GM21737 (cell line): ENCODE data around the gene PPFIBP2.

Source experiments
- ATAC-seq: cut with Tn5 transposase; IDR thresholded peaks from one replicate; pipeline ENCODE4 v1.9.1; 2021; ENCODE audit warnings: mild to moderate bottlenecking, moderate library complexity; ENCODE audit not compliant: unreplicated experiment

Gene PPFIBP2

DNA sequence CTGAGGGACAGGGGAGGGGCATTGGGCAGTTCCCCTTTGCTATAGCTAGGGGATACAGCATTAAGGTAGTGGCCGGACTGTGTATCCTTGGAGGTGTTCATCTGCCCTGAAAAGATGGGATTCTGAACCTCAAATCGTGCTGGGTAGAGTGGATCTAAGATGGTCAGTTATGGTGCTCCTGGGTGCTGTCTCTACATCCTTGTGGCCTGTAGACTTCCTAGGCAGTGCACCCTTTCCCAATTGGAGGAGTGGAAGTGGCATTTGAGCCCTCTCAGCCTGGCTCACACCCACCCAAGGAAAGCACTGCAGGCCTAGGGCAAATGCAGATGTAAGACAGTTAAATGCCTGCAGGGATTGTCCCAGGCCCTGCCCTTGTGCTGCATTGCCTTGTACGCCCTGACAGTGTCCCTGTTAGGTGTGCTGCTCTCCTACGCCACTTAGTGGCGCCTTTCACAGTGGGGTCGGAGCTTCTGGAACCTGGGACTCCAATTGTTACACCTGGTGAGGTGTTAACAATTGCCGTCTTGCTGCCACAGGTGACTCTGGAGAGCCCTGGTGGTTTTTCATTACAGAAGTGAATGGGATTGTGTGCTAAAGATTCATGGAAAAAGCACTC lies 35.0 kb downstream of the PPFIBP2 start:
- ATAC-seq = peak; percentile 85

- no peak for ATAC-seq
These were observed 35.9 kb downstream of the PPFIBP2 start for GRCh38 chr11:7549681-7550080.

DNA sequence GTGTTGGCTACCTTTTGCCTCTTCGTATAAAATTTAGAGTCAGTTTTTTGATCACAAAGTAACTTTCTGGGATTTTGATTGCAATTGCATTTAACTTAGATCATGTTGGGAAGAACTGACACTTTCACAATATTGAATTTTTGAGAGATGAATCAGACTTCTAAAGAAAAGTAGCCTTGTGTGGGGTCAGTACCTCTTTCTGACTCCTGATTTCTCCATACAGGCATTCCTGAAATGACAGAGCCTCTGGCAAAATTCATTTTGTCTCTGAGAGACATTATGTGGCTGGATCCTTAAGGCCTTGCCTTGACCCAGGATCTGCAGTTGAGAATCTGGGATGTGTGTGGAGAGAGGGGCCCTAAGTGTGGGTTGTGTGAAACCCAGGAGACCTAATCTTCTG lies 37.8 kb downstream of the PPFIBP2 start:
- ATAC-seq = no peak

DNA sequence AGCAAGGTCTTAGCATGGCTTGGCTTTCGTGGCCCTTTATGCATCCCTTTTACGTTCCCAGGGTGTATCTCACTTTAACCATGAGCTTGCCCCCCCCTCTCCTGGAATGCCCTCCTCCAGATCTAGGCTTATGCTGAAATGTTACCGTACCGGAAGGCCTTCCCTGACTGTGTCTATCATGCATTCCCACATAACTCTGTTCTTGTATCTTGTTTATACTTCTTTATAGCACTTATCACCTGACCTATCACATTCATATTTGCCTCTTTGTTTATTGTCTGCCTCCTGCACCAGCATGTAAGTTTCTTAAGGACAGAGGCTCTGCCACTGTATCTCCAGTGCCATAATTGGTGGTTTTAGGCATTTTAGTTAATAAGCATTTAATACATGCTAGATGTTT lies 38.9 kb downstream of the PPFIBP2 start:
- ATAC-seq = no peak

DNA sequence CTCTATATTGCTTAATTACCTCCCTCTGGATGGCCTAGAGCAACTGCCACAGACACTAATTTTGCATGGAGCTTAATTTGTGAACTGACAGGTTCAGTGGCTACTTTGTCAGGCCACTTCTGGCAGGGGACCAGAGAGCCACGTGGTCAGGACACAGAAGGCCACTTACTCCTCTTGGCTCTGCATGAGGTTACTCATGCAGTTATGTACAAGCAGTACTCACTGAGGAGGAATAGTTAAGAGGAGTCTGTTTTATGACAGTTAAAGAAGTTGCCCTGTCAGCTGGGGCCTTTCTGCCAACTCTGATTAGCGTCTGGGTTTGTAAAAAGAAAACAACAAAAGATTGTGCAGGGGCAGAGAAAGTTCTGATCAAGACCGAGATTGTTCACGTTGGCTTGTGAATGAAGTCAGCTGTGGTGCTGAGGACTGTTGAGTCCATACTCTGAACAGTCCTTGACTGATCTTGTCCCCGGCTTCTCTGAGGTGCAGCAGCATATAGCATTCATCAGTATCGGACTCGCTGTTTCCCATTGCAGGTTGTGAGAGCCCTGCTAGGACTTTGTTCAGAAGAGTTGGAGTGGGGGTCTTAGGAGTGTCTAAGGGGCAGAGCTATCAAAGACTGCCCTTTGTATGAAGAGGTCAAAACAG lies 41.4 kb downstream of the PPFIBP2 start:
- no peak for ATAC-seq

DNA sequence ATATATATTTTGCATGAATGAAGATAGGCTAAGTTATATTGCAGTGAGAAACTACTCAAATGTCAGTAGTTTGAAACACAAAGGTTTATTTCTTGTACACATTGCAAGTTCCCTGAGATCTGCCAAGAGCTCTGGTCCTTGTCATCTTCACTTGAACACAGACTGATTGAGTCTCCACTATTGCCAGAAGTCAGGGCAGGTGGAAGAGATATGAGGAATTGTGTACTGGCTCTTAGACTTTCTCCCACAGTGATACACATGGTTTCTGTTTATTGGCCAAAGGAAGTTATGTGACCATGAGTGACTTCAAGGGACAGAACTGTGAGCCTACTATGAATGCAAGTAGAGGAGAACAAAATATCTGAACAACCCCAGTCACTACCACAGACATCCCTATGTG lies 44.2 kb downstream of the PPFIBP2 start:
- ATAC-seq = no peak

GRCh38 chr11:7559398-7560283 lies 45.8 kb downstream of the PPFIBP2 start:
- no peak for ATAC-seq

- ATAC-seq = no peak
These were observed 47.8 kb downstream of the PPFIBP2 start for GRCh38 chr11:7561562-7561961.

GRCh38 chr11:7563281-7563680 lies 49.5 kb downstream of the PPFIBP2 start:
- ATAC-seq = no peak

- no peak for ATAC-seq
These were observed 51.0 kb downstream of the PPFIBP2 start for GRCh38 chr11:7564803-7565202.

GRCh38 chr11:7567311-7567710 lies 53.5 kb downstream of the PPFIBP2 start:
- ATAC-seq = no peak

DNA sequence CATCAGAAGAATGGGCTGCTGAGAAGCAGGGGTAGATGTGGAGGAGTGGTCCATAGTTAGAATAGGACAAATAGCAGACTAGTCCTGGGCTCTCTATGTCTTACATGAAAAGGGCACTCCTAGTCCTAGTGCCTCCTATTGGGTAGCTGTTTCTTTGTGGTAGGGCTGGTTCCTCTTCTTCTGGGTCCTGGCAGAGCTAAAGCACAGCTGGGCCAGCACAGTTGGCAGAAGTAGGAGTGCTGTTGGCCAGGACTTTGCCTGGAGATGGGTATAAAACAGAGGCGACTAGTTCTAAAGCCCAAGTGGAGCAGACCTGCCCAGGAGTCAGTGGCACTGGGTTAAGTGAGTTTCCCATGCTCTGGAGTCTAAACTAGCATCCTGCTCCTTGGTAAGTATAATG lies 55.2 kb downstream of the PPFIBP2 start:
- ATAC-seq = no peak

GRCh38 chr11:7570241-7570640 lies 56.4 kb downstream of the PPFIBP2 start:
- no peak for ATAC-seq

DNA sequence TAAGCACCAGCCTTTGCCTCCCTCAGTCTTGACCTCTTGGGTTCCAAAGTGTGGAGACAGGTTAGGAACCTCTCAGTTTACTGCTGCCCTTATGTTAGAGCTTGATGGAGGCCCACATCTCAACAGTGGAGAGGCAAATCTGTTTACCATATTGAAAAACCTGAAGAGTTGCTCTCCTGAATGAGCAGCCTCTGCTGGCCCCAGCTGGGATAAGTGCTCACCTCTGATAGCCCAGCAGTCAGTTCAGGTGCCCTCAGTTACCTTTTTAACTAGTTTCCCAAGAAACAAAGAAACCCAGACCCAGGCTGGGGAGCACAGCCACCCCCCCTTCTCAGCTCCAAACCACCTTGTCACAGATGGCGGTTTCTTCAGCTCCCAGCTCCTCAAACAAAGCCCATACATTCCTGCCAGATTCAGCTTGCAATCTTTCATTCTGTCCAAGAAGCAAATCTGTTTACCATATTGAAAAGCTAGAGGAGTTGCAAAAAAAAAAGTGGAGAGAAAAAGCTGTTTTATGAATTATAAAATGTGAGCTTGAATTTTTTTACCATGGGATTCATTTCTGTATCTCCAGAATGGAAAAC lies 57.2 kb downstream of the PPFIBP2 start:
- no peak for ATAC-seq

- no peak for ATAC-seq
These were observed 57.8 kb downstream of the PPFIBP2 start for GRCh38 chr11:7571640-7572000.

DNA sequence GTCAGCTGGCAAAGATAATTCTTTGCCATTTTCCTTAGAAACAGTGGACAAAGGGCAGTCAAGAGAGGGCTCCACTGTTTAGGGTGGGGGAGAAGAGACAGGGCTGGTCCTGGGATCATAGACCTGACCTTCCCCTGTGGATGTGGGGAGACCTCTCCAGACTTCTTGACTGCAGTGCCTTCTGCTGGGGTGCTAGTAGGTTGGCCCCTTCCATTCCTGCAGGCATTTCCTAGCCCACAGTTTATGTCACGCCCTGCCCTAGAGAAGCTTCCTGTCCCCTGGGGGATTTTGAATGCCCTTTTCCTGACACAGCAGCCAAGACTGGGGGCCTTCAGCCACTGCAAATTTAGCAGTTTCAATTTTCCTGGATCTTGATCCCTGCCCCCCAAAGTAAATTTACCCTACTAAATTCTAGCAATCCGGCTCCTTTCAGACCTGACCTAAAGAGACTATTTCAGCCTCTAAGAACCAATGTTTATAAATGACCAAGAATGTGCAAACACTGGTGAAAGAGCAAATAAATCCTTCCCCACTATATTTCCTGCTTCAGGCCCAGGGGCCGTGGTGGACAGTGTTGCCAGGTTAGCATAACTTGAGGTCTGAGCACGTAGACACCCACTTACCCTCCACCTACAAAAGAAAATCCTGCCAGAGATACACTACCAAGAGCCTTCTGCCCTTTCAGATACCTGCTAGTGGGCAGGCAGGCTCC lies 58.4 kb downstream of the PPFIBP2 start:
- ATAC-seq = no peak

DNA sequence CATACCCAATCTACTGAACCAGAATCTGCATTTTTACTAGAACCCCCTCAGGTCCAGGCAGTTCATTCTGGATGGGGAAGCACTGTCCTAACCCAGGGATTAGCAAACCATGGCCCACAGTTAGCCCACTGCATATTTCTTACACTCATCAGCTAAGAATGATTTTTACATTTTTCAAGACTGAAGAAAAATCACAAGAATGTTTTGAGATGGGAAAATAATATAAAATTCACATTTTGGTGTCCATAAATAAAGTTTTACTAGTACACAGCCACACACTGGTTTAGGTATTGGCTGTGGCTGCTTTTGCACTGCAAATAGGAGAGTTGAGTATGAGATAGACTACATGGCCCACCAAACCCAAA lies 59.4 kb downstream of the PPFIBP2 start:
- no peak for ATAC-seq

- no peak for ATAC-seq
These were observed 59.9 kb downstream of the PPFIBP2 start for GRCh38 chr11:7573558-7574296.

GRCh38 chr11:7574491-7575130 lies 60.8 kb downstream of the PPFIBP2 start:
- no peak for ATAC-seq
